HG03520 (cell line): ENCODE data around the gene DCBLD1.

ENCODE experiments used
- ATAC-seq: cut with Tn5 transposase; IDR thresholded peaks from one replicate; pipeline ENCODE4 v1.9.1; 2021; ENCODE audit warnings: mild to moderate bottlenecking, moderate library complexity; ENCODE audit not compliant: unreplicated experiment

The DCBLD1 gene

GRCh38 chr6:117469791-117470190 lies 12.7 kb upstream of the DCBLD1 start:
- ATAC-seq: no peak

GRCh38 chr6:117472667-117473066 lies 9.8 kb upstream of the DCBLD1 start:
- ATAC-seq: no peak

GRCh38 chr6:117473401-117473800 lies 9.1 kb upstream of the DCBLD1 start:
- no peak for ATAC-seq

GRCh38 chr6:117477988-117478852 lies 4.3 kb upstream of the DCBLD1 start:
- peak; percentile 33 for ATAC-seq

DNA sequence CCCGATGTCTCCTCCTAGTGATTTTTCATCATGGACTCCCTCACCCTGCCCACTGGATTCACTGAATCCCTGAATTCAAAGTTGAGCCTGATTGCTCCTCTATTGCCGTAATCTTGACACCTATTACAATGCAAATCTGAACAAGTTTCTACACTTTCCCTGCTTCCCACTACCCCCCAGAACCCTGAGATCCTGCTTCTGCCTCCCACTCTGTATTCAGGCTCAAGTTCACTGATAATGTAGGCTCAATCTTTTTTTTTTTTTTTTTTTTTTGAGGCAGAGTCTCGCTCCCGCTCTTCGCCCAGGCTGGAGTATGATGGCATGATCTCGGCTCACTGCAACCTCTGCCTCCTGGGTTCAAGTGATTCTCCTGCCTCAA lies 3.6 kb upstream of the DCBLD1 start:
- no peak for ATAC-seq

- no peak for ATAC-seq
These were observed 1.8 kb upstream of the DCBLD1 start for GRCh38 chr6:117480651-117481050.

GRCh38 chr6:117481278-117481925 lies 1.1 kb upstream of the DCBLD1 start:
- no peak for ATAC-seq

- peak; percentile 0 for ATAC-seq
These were observed 591 bp upstream of the DCBLD1 start for GRCh38 chr6:117481926-117482239.

- peak; percentile 3 for ATAC-seq
These were observed 650 bp downstream of the DCBLD1 start for GRCh38 chr6:117483004-117483644.

- peak; percentile 15 for ATAC-seq
These were observed 1.2 kb downstream of the DCBLD1 start for GRCh38 chr6:117483645-117484016.

- no peak for ATAC-seq
These were observed 1.7 kb downstream of the DCBLD1 start for GRCh38 chr6:117484052-117484646.

- no peak for ATAC-seq
These were observed 3.0 kb downstream of the DCBLD1 start for GRCh38 chr6:117485433-117485832.

DNA sequence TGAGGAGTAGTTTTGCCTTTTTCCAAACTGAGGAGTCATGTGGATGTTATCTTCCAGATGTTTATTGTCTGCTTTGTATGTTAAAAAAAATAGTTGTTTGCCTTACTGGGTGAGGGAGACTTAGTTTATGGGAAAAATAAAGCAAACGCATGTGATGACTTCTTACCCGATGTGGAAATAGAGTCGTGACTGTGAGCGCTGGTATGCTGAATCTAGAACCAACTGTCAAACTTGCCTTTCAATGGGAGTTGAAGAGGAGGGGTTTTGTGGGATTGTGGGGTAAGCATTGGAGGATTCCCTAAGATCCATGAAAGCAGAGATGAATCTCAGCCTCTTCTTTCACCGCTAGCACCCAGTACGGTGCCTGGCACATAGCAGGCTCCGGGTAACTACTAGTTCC lies 5.3 kb downstream of the DCBLD1 start:
- no peak for ATAC-seq

- no peak for ATAC-seq
These were observed 6.5 kb downstream of the DCBLD1 start for GRCh38 chr6:117489003-117489402.

- no peak for ATAC-seq
These were observed 9.4 kb downstream of the DCBLD1 start for GRCh38 chr6:117491916-117492315.

DNA sequence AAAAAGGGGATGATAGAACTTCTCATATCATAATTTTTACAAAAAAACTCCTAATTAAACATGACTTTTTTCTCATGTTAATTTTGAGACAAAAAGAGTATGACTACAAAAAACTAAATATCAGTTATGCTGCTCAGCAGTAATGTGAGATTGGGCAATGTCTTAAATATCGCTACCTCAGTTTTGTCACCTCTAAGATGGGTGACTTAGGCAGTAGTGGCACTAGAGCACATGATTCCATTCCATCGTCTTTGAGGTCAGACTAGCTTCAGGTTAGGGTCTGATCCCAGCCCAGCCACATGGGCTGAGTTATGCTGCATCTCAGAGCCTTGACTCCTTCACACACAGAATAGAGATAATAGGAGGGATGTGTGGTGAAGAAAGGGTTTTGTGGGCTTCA lies 11.0 kb downstream of the DCBLD1 start:
- ATAC-seq: no peak

GRCh38 chr6:117494283-117494682 lies 11.8 kb downstream of the DCBLD1 start:
- no peak for ATAC-seq

- no peak for ATAC-seq
These were observed 12.3 kb downstream of the DCBLD1 start for GRCh38 chr6:117494694-117495318.

- no peak for ATAC-seq
These were observed 13.0 kb downstream of the DCBLD1 start for GRCh38 chr6:117495425-117495824.

DNA sequence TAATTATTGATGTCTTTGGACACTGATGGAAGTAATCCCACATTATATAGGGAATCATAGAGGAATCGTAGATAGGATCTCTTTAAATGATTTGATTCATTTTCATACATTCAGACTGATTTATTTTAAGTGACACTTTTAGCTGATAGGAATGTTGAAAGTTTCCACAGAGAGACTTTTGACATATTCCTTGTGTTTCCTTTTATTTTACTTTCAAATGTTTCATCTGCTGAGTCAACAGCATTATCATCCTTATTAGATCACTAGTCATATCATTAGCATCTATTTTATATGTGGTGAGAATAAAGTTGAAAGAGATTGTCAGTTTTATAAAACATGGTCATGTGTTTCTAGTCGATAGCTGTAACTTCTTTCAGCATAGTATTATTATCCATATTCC lies 13.4 kb downstream of the DCBLD1 start:
- ATAC-seq: no peak

DNA sequence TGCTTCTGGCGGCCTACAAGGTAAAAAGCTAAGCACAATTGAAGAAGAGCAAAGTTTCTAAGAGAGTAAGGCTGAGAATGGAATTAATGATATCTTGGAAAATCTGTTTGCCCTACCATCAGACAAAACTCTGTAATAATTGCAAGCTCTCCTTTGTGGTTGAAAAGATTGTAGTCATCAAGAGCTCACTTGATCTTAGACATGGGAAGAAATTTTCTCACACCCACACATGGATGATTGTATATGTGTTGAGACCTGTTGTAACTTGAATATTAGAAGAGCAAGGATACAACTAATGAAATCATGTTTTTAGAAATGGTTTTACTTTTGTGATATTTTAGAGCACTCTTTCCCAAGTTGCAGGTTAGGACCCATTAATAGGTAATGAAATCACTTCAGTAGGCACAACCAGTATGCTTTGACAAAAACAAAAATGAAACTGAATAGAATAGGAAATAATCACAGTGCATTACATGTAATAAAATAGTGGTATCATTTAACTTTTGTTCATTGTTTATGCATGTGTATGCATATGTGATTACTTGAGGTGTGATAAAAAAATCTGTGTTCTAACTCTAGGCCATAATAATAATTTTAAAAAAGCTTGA lies 14.0 kb downstream of the DCBLD1 start:
- ATAC-seq: peak; percentile 47
